Activated CD8-positive, alpha-beta T cell treated with anti-CD3 and anti-CD28 coated beads, Interleukin-2, amount 10 ng/mL, durations not matched to agents 7 days and 5 days (primary cell): ENCODE data around the gene RPH3AL. TPM values are rescaled to one million over a fixed set of nuclear protein-coding genes. Genes with fewer than 3 reads are reported as not detected.

Experiments
- ATAC-seq: fragments of 150-1000 bp; cut with Tn5 transposase; one replicate; pipeline ENCODE4 v1.10.0; 2021; ENCODE audit warnings: moderate library complexity
- CTCF ChIA-PET: fragments of 350-600 bp; sonication (Branson Sonifier 250); formaldehyde crosslinking; loops from one replicate; lab custom pipeline; 2021; ENCODE audit warnings: antibody characterized with exemption; lab: Charles Lee
- POLR2A ChIA-PET: fragments of 350-600 bp; sonication (Branson Sonifier 250); formaldehyde crosslinking; loops from one replicate; lab custom pipeline; 2021; ENCODE audit warnings: antibody characterized with exemption; lab: Charles Lee
- DNase-seq: peaks from one replicate; pipeline ENCODE4 v3.0.0-alpha.2; 2020
- H3K27ac Mint-ChIP-seq: one replicate; pipeline ENCODE4 v1.8.0; 2021; ENCODE audit warnings: mild to moderate bottlenecking, mixed read lengths
- H3K27me3 Mint-ChIP-seq: one replicate; pipeline ENCODE4 v1.8.0; 2021; ENCODE audit warnings: low read depth, mixed read lengths
- H3K36me3 Mint-ChIP-seq: one replicate; pipeline ENCODE4 v1.8.0; 2021; ENCODE audit warnings: low read depth, mixed read lengths
- H3K4me1 Mint-ChIP-seq: one replicate; pipeline ENCODE4 v1.8.0; 2021; ENCODE audit warnings: low read depth, mixed read lengths
- H3K4me3 Mint-ChIP-seq: one replicate; pipeline ENCODE4 v1.8.0; 2021; ENCODE audit warnings: mild to moderate bottlenecking, mixed read lengths
- H3K9me3 Mint-ChIP-seq: one replicate; pipeline ENCODE4 v1.8.0; 2022; ENCODE audit warnings: mixed read lengths; ENCODE audit not compliant: insufficient read depth
- total RNA-seq, 2 experiments: library from RNA; stranded (reverse); gene quantifications; one replicate each; pipeline ENCODE4 v1.2.3, GENCODE V29; 2021

Gene RPH3AL
- total RNA-seq, 2 experiments from 2014 or later: 2.5 to 3.8 TPM

DNA sequence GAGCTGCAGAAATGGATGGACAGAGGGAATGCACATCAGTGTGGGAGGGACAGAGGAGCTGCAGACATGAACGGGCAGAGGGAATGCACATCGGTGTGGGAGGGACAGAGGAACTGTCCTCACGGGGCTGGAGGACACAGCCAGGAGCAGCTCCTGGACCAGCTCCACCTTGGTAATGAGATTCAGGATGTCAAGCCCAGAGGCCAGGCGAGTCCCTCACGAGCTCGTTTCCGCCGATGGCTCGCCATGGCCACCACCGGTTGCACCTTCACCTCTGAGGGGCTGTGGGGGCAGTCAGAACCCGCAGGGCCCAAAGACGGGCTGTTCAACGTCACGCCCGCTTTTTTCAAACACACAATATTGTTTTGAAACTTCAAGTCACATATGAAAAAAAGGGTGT is 56.2 kb downstream of the RPH3AL start:
- POLR2A ChIA-PET: no interaction called here
- Mint-ChIP-seq H3K27me3 (no peaks in the 10 kb centered on the region), H3K9me3 (no peaks in the 10 kb centered on the region), H3K27ac (no peak overlapping the region), H3K36me3 (no peaks in the 10 kb centered on the region), H3K4me3 (no peak overlapping the region), H3K4me1 (peaks cover 9% of the 10 kb centered on the region)
- DNase-seq (no peak), ATAC-seq (no peak)
- CTCF ChIA-PET: no interaction called here

DNA sequence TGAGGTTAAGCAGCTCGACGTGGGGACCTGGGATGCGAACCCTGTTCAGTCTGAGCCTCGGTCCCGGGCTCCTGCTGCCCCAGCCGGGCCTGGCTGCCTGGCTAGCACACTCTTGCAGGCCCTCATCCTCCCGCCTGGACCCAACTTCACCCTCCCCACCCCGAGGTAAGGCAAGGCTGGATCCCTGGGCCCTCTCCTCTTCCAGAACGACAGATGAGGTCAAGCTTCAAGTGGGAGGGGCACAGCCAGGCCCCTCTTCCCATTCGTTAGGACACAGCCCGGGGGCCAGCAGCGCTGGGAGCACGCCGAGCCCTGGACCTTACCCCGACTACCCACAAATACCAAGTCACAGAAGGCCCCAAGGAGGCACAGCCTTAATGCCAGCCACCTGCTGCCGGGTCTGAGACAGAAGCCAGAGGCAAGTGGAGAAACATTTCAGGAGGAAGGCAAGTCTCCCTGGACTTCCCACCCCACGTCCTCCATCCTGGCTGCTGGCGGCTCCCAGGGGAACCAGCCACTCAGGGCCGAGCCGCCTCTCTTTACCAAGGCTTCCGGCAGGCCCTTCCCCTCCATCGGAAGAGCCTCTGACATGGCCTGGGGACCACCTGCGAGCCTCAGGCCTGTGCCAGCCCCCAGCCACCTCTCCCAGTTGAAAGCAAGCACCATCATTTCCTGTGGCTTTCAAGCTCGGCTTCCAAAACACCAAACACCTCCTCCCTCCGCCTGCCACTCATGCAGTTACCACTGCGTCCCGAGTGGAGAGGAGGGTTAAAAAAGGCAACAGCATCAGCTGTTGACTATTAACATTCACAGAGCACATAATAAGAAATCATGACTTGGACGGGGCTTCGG is 59.9 kb downstream of the RPH3AL start:
- peaks cover 9% of the 10 kb centered on the region for H3K4me1 Mint-ChIP-seq
- ATAC-seq (peak; percentile 49), DNase-seq (peak; percentile 37)
- no peak overlapping the region for H3K4me3 Mint-ChIP-seq
- H3K27ac Mint-ChIP-seq: no peak overlapping the region
- no peaks in the 10 kb centered on the region for H3K9me3 Mint-ChIP-seq
- H3K36me3 Mint-ChIP-seq: no peaks in the 10 kb centered on the region
- H3K27me3 Mint-ChIP-seq: no peaks in the 10 kb centered on the region
- POLR2A ChIA-PET: no interaction called here
- CTCF ChIA-PET: no interaction called here

DNA sequence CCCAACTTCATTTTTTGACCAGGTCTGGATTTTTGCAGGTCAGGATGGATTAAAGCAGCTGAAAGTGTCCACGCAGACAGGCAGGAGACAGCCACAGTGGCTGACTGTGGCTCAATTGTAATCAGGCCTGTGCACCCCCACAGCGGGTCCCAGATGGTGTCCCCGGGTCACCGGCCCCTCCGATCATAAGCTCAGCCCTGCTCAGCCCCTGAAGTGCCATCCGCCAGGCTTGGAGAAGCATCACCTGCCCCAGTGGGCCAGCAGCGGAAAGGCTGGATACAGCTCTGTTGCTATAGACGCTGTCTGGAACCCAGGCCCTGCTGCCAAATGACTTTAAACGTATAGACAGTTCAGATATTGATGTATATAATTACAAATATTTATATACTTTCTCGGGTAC is 60.6 kb downstream of the RPH3AL start:
- Mint-ChIP-seq H3K27ac (no peak overlapping the region), H3K27me3 (no peaks in the 10 kb centered on the region), H3K36me3 (no peaks in the 10 kb centered on the region), H3K4me3 (no peak overlapping the region), H3K4me1 (peaks cover 9% of the 10 kb centered on the region), H3K9me3 (no peaks in the 10 kb centered on the region)
- ChIA-PET CTCF (no interaction called here), POLR2A (interaction anchor here (0.5 kb wide), 1 partner anchor 9 kb away, joined by 3 read pairs; no protein-coding TSS in a partner anchor)
- ATAC-seq (no peak), DNase-seq (no peak)

DNA sequence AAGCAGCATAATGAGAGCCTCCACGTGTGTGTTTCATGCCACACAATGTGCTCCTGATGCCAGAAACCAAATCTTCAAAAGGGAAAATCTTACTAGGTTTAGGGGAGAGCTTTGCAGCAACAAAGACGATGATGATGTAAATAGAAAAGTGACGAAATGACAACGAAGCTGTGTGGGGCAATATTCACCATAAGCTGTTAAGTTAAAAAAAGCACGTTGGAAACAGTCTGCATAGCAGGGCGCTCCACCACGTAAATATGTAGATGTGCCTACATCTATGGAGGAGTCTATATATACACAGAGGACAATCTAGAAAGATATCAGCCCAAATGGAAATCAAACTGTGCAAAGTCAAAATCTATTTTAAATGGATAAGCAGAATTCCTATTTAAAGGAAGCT is 61.0 kb downstream of the RPH3AL start:
- Mint-ChIP-seq H3K4me1 (peaks cover 9% of the 10 kb centered on the region), H3K9me3 (no peaks in the 10 kb centered on the region), H3K27me3 (no peaks in the 10 kb centered on the region), H3K27ac (no peak overlapping the region), H3K4me3 (no peak overlapping the region), H3K36me3 (no peaks in the 10 kb centered on the region)
- POLR2A ChIA-PET: interaction anchor here (0.5 kb wide), 1 partner anchor 9 kb away, joined by 3 read pairs; no protein-coding TSS in a partner anchor
- DNase-seq (no peak), ATAC-seq (no peak)
- CTCF ChIA-PET: no interaction called here

DNA sequence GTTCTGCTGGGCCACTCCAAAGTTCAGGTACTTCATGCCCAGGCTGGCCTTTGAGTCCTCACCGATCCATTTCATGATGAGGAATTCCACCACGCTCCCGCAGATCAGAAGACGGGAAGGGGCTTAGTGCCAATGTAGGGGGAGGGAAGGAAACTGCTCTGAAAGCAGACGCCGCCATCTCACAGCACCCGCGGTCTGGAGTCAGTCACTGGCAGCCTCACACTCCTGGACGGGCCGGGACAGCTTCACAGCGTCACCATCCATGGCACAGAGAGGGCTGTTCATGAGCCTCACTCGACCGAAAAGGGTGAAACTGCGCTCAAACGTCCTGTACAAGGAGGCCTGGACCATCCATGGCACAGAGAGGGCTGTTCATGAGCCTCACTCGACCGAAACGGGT is 62.0 kb downstream of the RPH3AL start:
- no peak for DNase-seq

DNA sequence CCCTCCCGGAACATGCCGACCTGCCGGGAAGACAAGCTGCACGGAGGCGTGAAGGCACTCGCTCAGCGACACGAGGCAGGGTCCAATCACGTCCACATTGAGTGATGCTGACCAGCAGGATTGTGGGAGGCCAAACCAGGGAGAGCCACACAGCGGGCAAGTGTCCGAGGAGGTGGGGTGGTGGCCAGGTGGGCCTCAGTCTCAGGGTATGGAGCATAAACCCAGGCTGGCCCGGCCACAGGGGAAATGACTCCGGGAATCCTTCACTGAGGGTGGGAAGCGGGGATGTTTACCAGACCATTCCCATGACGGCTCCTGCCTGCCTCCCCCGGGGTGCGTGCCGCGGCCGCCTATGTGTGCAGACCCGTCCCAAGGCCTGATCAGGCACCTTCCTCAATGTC is 62.5 kb downstream of the RPH3AL start:
- POLR2A ChIA-PET: no interaction called here
- Mint-ChIP-seq H3K27ac (no peak overlapping the region), H3K27me3 (no peaks in the 10 kb centered on the region), H3K4me1 (peaks cover 9% of the 10 kb centered on the region), H3K4me3 (no peak overlapping the region), H3K36me3 (no peaks in the 10 kb centered on the region), H3K9me3 (no peaks in the 10 kb centered on the region)
- CTCF ChIA-PET: no interaction called here
- ATAC-seq: no peak
- no peak for DNase-seq

More for the DNA sequence above, 62.0 kb downstream of the RPH3AL start:
- Mint-ChIP-seq H3K27me3 (no peaks in the 10 kb centered on the region), H3K27ac (no peak overlapping the region), H3K36me3 (no peaks in the 10 kb centered on the region), H3K4me1 (peaks cover 9% of the 10 kb centered on the region), H3K4me3 (no peak overlapping the region), H3K9me3 (no peaks in the 10 kb centered on the region)
- ATAC-seq: no peak
- ChIA-PET POLR2A (no interaction called here), CTCF (no interaction called here)

DNA sequence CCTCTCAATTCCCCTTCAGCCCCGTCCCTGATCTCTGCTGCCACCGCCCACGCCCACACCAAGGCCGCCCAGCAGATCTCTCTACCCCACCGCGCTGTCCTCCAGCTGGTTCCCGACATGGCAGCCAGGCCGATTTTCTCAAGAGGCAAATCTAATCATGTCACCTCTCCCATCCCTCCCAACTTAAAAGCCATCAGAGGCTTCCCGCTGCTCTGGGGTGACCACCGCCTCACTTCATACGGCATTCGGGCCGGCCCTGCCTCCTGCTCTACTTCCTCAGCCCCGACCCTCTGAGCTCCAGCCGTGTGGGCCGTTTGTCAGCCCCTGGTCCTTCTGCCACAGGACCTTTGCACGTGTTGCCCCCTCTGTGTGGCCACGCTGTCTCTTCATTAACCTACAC is 63.2 kb downstream of the RPH3AL start:
- ChIA-PET CTCF (no interaction called here), POLR2A (no interaction called here)
- Mint-ChIP-seq H3K4me3 (no peak overlapping the region), H3K36me3 (no peaks in the 10 kb centered on the region), H3K27me3 (no peaks in the 10 kb centered on the region), H3K27ac (no peak overlapping the region), H3K9me3 (no peaks in the 10 kb centered on the region), H3K4me1 (peaks cover 9% of the 10 kb centered on the region)
- ATAC-seq: no peak
- DNase-seq: no peak

DNA sequence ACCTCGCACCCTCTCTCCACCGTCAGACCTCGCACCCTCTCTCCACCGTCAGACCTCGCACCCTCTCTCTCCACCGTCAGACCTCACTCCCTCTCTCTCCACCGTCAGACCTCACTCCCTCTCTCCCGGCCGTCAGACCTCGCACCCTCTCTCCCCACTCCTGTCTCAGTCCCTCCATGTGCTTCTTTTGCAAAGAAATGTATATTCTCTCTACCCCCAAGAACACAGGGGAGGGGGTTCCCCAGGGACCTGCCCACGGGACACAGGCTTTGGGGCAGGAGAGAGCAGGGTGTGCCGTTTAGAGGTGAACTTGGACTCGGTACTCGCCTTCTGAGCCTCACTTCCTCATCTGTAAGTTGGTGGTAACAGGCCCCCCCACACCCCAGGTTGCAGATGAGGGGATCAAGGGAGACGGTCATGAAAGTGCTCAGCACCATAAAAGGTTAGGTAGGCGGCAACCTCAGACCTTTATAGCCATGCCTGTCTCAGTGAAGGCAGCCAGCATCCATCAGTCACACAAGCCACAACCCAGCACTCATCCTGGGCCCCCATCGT is 63.7 kb downstream of the RPH3AL start:
- ATAC-seq (peak; percentile 36), DNase-seq (no peak)
- H3K27me3 Mint-ChIP-seq: no peaks in the 10 kb centered on the region
- H3K4me1 Mint-ChIP-seq: peaks cover 9% of the 10 kb centered on the region
- no peak overlapping the region for H3K4me3 Mint-ChIP-seq
- ChIA-PET POLR2A (no interaction called here), CTCF (no interaction called here)
- no peaks in the 10 kb centered on the region for H3K36me3 Mint-ChIP-seq
- no peak overlapping the region for H3K27ac Mint-ChIP-seq
- no peaks in the 10 kb centered on the region for H3K9me3 Mint-ChIP-seq

DNA sequence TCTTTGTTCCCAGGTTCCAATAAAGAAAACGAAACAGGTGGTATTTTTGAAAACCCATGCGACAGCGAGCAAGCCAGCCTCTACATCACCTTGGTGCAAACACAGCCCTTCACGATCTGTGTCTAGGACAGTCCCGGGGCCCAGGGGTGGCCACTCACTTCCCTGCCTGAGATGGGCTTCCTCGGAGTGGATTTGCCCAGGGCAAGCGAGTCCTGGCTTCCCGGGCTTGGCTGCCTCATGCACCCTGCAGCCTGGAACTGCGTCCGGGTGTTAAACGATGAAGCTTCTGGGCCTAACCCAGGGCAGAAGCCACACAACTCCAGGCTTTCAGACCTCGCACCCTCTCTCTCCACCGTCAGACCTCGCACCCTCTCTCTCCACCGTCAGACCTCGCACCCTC is 66.0 kb downstream of the RPH3AL start:
- Mint-ChIP-seq H3K9me3 (no peaks in the 10 kb centered on the region), H3K36me3 (no peaks in the 10 kb centered on the region), H3K4me1 (no peaks in the 10 kb centered on the region), H3K4me3 (no peak overlapping the region), H3K27ac (no peak overlapping the region), H3K27me3 (no peaks in the 10 kb centered on the region)
- DNase-seq (no peak), ATAC-seq (no peak)
- ChIA-PET CTCF (no interaction called here), POLR2A (no interaction called here)

DNA sequence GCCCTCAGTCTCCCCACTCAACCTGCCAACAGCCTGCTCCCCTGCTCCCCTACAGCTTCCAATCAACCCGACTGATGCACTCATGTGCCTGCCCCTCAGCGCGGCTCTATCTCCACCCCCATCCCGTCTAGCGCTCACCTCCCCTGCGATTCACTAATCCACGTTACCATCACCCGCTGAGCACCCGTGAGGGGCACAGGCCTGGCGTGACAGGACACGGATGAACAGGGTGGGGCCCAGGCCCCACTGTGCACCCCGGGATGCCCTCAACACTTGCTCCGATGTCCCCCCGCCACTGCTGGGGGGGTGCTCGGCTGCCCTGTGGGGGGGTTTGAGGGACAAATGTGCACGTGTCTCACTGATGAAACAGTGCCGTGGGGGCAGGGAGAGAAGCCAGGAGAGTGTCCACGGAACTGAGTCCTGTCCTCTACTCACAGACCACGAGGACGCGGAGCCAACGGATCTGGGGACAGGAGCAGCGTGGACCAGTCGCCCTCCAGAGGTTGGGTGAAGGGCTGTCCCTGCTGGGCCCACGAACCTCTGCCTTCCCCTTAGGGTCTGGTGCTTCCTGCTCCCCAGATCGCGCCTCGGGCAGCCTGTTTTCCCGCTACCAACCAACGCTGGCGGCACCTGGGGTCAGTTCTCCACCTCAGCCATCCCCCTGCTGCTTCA is 66.7 kb downstream of the RPH3AL start:
- CTCF ChIA-PET: no interaction called here
- POLR2A ChIA-PET: no interaction called here
- no peak overlapping the region for H3K27ac Mint-ChIP-seq
- H3K9me3 Mint-ChIP-seq: no peaks in the 10 kb centered on the region
- H3K4me3 Mint-ChIP-seq: no peak overlapping the region
- ATAC-seq: no peak
- H3K36me3 Mint-ChIP-seq: no peaks in the 10 kb centered on the region
- no peaks in the 10 kb centered on the region for H3K4me1 Mint-ChIP-seq
- H3K27me3 Mint-ChIP-seq: no peaks in the 10 kb centered on the region
- no peak for DNase-seq

DNA sequence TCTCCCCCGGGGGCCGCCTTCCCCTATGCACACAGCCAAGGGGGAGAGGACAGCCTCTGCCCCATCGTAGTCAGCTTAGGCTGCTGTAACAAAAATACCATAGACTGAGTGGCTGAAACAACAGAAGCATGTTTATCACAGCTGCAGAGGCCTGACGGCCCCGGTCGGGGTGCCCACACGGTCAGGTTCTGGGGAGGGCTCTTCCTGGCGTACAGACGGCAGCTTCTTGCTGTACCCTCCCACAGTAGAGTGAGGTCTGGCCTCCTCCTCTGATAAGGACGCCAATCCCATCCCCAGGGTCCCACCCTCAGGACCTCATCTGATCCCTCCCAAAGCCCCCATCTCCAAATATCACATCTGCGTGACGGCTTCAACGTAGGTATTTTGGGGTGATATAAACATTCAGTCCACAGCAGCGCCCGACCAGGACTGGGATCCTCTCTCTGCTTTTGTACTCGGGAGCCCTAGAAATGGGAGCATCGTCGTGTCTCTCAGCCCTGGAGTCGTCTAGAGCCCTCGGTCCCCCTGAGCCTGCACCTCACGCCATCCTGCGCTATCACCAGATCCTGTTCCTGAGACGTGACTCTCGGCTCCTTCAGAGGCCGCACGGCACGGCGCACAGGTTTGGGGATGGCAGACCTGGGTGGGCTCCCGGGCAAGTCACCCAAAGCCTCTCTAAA is 67.8 kb downstream of the RPH3AL start:
- CTCF ChIA-PET: no interaction called here
- DNase-seq: no peak

More for the DNA sequence above, 67.8 kb downstream of the RPH3AL start:
- Mint-ChIP-seq H3K4me1 (no peaks in the 10 kb centered on the region), H3K9me3 (no peaks in the 10 kb centered on the region), H3K36me3 (no peaks in the 10 kb centered on the region), H3K27ac (no peak overlapping the region), H3K4me3 (no peak overlapping the region), H3K27me3 (no peaks in the 10 kb centered on the region)
- ATAC-seq: no peak
- POLR2A ChIA-PET: no interaction called here
